Liver (tissue), 9 donors: Measurements from ENCODE around the gene EXOSC5. TPM values are rescaled to one million over a fixed set of nuclear protein-coding genes. Genes with fewer than 3 reads are reported as not detected.

Experiments used
- DNase-seq: peaks from one replicate; pipeline ENCODE4 v3.0.0-alpha.2; 2017; ENCODE audit warnings: low spot score
- H3K27ac ChIP-seq, 2 donors: one replicate each; pipeline ENCODE4 v1.7.0; 2013; ENCODE audit warnings: inconsistent platforms in 2 of 2, low read length in 2 of 2, control low read depth in 1 of 2, low read depth in 1 of 2, mild to moderate bottlenecking in 1 of 2
- H3K27me3 ChIP-seq, 4 donors: one replicate each; pipeline versions ENCODE4 v1.6.1 to v1.7.0; 2013; ENCODE audit warnings: low read length in 3 of 4, inconsistent platforms in 1 of 4, mild to moderate bottlenecking in 1 of 4, moderate library complexity in 1 of 4; ENCODE audit not compliant: control insufficient read depth in 4 of 4, insufficient read depth in 4 of 4
- H3K36me3 ChIP-seq, 4 donors: one replicate each; pipeline versions ENCODE4 v1.6.1 to v1.7.0; 2013; ENCODE audit warnings: low read length in 3 of 4, mild to moderate bottlenecking in 3 of 4, low read depth in 1 of 4, moderate library complexity in 1 of 4; ENCODE audit not compliant: control insufficient read depth in 4 of 4, insufficient read depth in 3 of 4
- H3K4me1 ChIP-seq, 4 donors: one replicate each; pipeline versions ENCODE4 v1.6.1 to v1.7.0; 2013; ENCODE audit warnings: low read length in 3 of 4, mild to moderate bottlenecking in 3 of 4, moderate library complexity in 1 of 4; ENCODE audit not compliant: control insufficient read depth in 4 of 4, insufficient read depth in 4 of 4
- H3K4me3 ChIP-seq, 3 donors: one replicate each; pipeline versions ENCODE4 v1.6.1 to v1.7.0; 2013; ENCODE audit warnings: low read length in 3 of 3, control low read depth in 1 of 3, low read depth in 1 of 3, mild to moderate bottlenecking in 1 of 3
- H3K9ac ChIP-seq, 2 donors: one replicate each; pipeline ENCODE4 v1.7.0; 2013; ENCODE audit warnings: low read length in 2 of 2, mild to moderate bottlenecking in 2 of 2, moderate library complexity in 2 of 2, control low read depth in 1 of 2, low read depth in 1 of 2
- H3K9me3 ChIP-seq, 4 donors: one replicate each; pipeline versions ENCODE4 v1.6.1 to v1.7.0; 2013; ENCODE audit warnings: low read length in 3 of 4; ENCODE audit not compliant: control insufficient read depth in 4 of 4
- ATF3 ChIP-seq: IDR thresholded peaks from 2 replicates; pipeline ENCODE4 v1.6.1; 2016; ENCODE audit warnings: antibody characterized with exemption
- CTCF ChIP-seq: fragments of 150-350 bp; IDR thresholded peaks from 2 replicates; pipeline ENCODE4 v1.5.1; 2017; ENCODE audit warnings: improper control_type of control experiment, low read depth, low read length; ENCODE audit not compliant: missing input control
- EGR1 ChIP-seq, 2 donors: IDR thresholded peaks; 2 replicates each; pipeline ENCODE4 v1.6.1; 2016 to 2018; ENCODE audit warnings: antibody characterized with exemption in 2 of 2, low read depth in 2 of 2
- FOXA1 ChIP-seq: IDR thresholded peaks from 2 replicates; pipeline ENCODE4 v1.6.1; 2016; ENCODE audit warnings: antibody characterized with exemption
- FOXA2 ChIP-seq: IDR thresholded peaks from 2 replicates; pipeline ENCODE4 v1.6.1; 2016; ENCODE audit warnings: antibody characterized with exemption
- GABPA ChIP-seq, 2 donors: IDR thresholded peaks in 1 of 2; conservative IDR thresholded peaks in 1 of 2; 2 replicates each; pipeline ENCODE4 v1.6.1; 2016; ENCODE audit warnings: antibody characterized with exemption in 2 of 2, mild to moderate bottlenecking in 1 of 2, moderate library complexity in 1 of 2
- HNF4A ChIP-seq, 2 donors: conservative IDR thresholded peaks; 2 replicates each; pipeline ENCODE4 v1.6.1; 2016; ENCODE audit warnings: antibody characterized with exemption in 2 of 2, mild to moderate bottlenecking in 2 of 2
- HNF4G ChIP-seq: IDR thresholded peaks from 2 replicates; pipeline ENCODE4 v1.6.1; 2016; ENCODE audit warnings: antibody characterized with exemption
- JUND ChIP-seq, 2 donors: IDR thresholded peaks; 2 replicates each; pipeline ENCODE4 v1.6.1; 2016; ENCODE audit warnings: antibody characterized with exemption in 2 of 2
- NR2F2 ChIP-seq: IDR thresholded peaks from 2 replicates; pipeline ENCODE4 v1.6.1; 2016; ENCODE audit warnings: antibody characterized with exemption
- RAD21 ChIP-seq, 2 donors: IDR thresholded peaks; 2 replicates each; pipeline ENCODE4 v1.6.1; 2016; ENCODE audit warnings: antibody characterized with exemption in 2 of 2, mild to moderate bottlenecking in 2 of 2
- RXRA ChIP-seq, 2 donors: IDR thresholded peaks; 2 replicates each; pipeline ENCODE4 v1.6.1; 2017 to 2018; ENCODE audit warnings: antibody characterized with exemption in 2 of 2, mild to moderate bottlenecking in 1 of 2
- SP1 ChIP-seq: IDR thresholded peaks from 2 replicates; pipeline ENCODE4 v1.6.1; 2018; ENCODE audit warnings: antibody characterized with exemption, mild to moderate bottlenecking
- YY1 ChIP-seq: IDR thresholded peaks from 2 replicates; pipeline ENCODE4 v1.6.1; 2016; ENCODE audit warnings: antibody characterized with exemption, mild to moderate bottlenecking
- WGBS: extraction: QIAGEN DNeasy Blood & Tissue Kit; methylation state at CpG from one replicate; pipeline ENCODE4 v1.1.7; 2013; 5-methylcytosine and 5-hydroxymethylcytosine counted together
- polyA plus RNA-seq, 2 donors: library from polyadenylated mRNA; stranded (reverse) in 1 of 2; unstranded in 1 of 2; fragments of 200-250 nt in 1 of 2; fragments of >200 nt in 1 of 2; fragmentation: Nextera tagmentation in 1 of 2; extraction: Ambion mirVana in 1 of 2; gene quantifications; one replicate each; pipeline versions ENCODE4 v1.2.1 to v1.2.3, GENCODE V29; 2013 to 2015
- total RNA-seq, 2 donors: library from RNA; depleted of rRNA; stranded (reverse); fragments of >200 nt; gene quantifications; one replicate each; pipeline ENCODE4 v1.2.3, GENCODE V29; 2014
- TF ChIP-seq, protein P1 (sequence below): IDR thresholded peaks from 2 replicates; pipeline ENCODE4 v1.6.1; 2016; ENCODE audit warnings: antibody characterized with exemption
- TF ChIP-seq, protein P2 (sequence below): IDR thresholded peaks from 2 replicates; pipeline ENCODE4 v1.6.1; 2016; ENCODE audit warnings: antibody characterized with exemption, mild to moderate bottlenecking
- TF ChIP-seq, protein P3 (sequence below): IDR thresholded peaks from 2 replicates; pipeline ENCODE4 v1.6.1; 2016; ENCODE audit warnings: antibody characterized with exemption
- donor health status: healthy.
- donor health status: healthy.
- donor health status: healthy.
- donor health status: healthy.
- donor health status: healthy.

Gene EXOSC5
- total and polyA plus RNA-seq, 4 donors = 8.3 to 26.7 (median 18.9) TPM

- peaks cover 0 to 16% (median 5%) of the 10 kb centered on the region in 4 donors for H3K4me1 ChIP-seq
- no peak overlapping the region for H3K27ac ChIP-seq
- no peak overlapping the region for H3K9ac ChIP-seq
- peaks cover 8 to 35% (median 22%) of the 10 kb centered on the region in 4 donors for H3K36me3 ChIP-seq
- H3K4me3 ChIP-seq = no peak overlapping the region
- H3K27me3 ChIP-seq = no peaks in the 10 kb centered on the region
- H3K9me3 ChIP-seq = no peaks in the 10 kb centered on the region
- no peak for TF ChIP-seq JUND (IDR thresholded peaks at IDR 0.05)
- no peak for TF ChIP-seq HNF4G
- TF ChIP-seq, protein P1, sequence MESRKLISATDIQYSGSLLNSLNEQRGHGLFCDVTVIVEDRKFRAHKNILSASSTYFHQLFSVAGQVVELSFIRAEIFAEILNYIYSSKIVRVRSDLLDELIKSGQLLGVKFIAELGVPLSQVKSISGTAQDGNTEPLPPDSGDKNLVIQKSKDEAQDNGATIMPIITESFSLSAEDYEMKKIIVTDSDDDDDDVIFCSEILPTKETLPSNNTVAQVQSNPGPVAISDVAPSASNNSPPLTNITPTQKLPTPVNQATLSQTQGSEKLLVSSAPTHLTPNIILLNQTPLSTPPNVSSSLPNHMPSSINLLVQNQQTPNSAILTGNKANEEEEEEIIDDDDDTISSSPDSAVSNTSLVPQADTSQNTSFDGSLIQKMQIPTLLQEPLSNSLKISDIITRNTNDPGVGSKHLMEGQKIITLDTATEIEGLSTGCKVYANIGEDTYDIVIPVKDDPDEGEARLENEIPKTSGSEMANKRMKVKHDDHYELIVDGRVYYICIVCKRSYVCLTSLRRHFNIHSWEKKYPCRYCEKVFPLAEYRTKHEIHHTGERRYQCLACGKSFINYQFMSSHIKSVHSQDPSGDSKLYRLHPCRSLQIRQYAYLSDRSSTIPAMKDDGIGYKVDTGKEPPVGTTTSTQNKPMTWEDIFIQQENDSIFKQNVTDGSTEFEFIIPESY = no peak
- TF ChIP-seq NR2F2 = no peak
- TF ChIP-seq CTCF = no peak
- no peak for TF ChIP-seq ATF3
- TF ChIP-seq, protein P2, sequence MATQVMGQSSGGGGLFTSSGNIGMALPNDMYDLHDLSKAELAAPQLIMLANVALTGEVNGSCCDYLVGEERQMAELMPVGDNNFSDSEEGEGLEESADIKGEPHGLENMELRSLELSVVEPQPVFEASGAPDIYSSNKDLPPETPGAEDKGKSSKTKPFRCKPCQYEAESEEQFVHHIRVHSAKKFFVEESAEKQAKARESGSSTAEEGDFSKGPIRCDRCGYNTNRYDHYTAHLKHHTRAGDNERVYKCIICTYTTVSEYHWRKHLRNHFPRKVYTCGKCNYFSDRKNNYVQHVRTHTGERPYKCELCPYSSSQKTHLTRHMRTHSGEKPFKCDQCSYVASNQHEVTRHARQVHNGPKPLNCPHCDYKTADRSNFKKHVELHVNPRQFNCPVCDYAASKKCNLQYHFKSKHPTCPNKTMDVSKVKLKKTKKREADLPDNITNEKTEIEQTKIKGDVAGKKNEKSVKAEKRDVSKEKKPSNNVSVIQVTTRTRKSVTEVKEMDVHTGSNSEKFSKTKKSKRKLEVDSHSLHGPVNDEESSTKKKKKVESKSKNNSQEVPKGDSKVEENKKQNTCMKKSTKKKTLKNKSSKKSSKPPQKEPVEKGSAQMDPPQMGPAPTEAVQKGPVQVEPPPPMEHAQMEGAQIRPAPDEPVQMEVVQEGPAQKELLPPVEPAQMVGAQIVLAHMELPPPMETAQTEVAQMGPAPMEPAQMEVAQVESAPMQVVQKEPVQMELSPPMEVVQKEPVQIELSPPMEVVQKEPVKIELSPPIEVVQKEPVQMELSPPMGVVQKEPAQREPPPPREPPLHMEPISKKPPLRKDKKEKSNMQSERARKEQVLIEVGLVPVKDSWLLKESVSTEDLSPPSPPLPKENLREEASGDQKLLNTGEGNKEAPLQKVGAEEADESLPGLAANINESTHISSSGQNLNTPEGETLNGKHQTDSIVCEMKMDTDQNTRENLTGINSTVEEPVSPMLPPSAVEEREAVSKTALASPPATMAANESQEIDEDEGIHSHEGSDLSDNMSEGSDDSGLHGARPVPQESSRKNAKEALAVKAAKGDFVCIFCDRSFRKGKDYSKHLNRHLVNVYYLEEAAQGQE = no peak
- no peak for TF ChIP-seq EGR1 (IDR thresholded peaks at IDR 0.05; ENCODE audit: low read depth in 2 of 2)
- TF ChIP-seq SP1 = no peak
- TF ChIP-seq FOXA2 = no peak
- TF ChIP-seq YY1 = no peak
- TF ChIP-seq, protein P3, sequence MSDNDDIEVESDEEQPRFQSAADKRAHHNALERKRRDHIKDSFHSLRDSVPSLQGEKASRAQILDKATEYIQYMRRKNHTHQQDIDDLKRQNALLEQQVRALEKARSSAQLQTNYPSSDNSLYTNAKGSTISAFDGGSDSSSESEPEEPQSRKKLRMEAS = no peak
- TF ChIP-seq RAD21 (IDR thresholded peaks at IDR 0.05) = no peak
- no peak for TF ChIP-seq FOXA1
- no peak for TF ChIP-seq HNF4A (conservative IDR thresholded peaks at IDR 0.05)
- no peak for TF ChIP-seq RXRA (IDR thresholded peaks at IDR 0.05)
- DNase-seq = no peak
- WGBS = 90% methylated on average over 12 of the region's 12 CpGs
Observed at GRCh38 chr19:41392775-41393174, 4.4 kb downstream of the EXOSC5 start.

- Histone ChIP-seq H3K4me1 (peaks cover 0 to 12% (median 3%) of the 10 kb centered on the region in 4 donors), H3K27me3 (no peaks in the 10 kb centered on the region), H3K9me3 (no peaks in the 10 kb centered on the region), H3K27ac (no peak overlapping the region), H3K4me3 (no peak overlapping the region), H3K36me3 (peaks cover 8 to 45% (median 25%) of the 10 kb centered on the region in 4 donors), H3K9ac (no peak overlapping the region)
- 97% methylated on average over 11 of the region's 11 CpGs for WGBS
- no peak for DNase-seq
- TF ChIP-seq ATF3 = no peak
- no peak for TF ChIP-seq GABPA (IDR thresholded peaks at IDR 0.05 in 1 of 2, conservative IDR thresholded peaks at IDR 0.05 in 1 of 2)
- TF ChIP-seq, protein P2 = no peak
- TF ChIP-seq, protein P1 = no peak
Observed at GRCh38 chr19:41391618-41392017, 5.5 kb downstream of the EXOSC5 start.
